Stimulated activated CD4-positive, alpha-beta T cell treated with anti-CD3 and anti-CD28 coated beads, Interleukin-4, amount 100 ng/mL, for 48 hours (primary cell): ENCODE data around the gene ADAM10.

ENCODE experiments used
- DNase-seq, 2 donors: peaks; one replicate each; pipeline ENCODE4 v3.0.0-alpha.2; 2020; ENCODE audit warnings: low read depth in 2 of 2

The ADAM10 gene

DNA sequence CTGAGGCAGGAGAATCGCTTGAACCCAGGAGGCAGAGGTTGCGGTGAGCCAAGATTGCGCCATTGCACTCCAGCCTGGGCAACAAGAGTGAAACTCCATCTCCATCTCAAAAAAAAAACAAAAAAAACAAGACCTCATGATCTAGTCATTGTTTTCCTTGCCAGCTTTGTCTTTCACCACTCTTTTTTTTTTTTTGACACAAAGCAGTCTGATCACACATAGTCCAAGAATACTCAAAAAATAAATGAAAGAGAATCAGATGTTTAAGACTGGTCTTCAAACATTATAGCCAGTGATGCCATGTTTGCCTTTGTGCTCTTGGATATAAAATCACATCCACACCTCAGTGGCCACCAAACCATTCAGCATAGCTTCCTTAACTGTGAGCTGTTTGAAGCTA lies 5.8 kb upstream of the ADAM10 start:
- no peak for DNase-seq

DNA sequence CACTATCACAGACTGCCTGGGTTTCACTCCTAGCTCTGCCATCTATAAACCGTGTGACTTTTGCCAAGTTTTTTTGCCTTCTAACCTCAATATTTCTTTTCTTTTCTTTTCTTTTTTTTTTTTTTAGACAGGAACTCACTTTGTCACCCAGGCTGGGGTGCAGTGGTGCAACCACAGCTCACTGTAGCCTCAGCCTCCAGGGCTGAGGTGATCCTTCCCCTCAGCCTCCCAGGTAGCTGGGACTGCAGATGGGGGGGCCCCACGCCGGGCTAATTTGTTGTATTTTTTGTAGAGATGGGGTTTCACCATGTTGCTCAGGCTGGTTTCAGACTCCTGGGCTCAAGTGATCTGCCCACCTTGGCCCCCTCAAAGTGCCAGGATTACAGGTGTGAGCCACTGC lies 3.2 kb upstream of the ADAM10 start:
- no peak for DNase-seq

DNA sequence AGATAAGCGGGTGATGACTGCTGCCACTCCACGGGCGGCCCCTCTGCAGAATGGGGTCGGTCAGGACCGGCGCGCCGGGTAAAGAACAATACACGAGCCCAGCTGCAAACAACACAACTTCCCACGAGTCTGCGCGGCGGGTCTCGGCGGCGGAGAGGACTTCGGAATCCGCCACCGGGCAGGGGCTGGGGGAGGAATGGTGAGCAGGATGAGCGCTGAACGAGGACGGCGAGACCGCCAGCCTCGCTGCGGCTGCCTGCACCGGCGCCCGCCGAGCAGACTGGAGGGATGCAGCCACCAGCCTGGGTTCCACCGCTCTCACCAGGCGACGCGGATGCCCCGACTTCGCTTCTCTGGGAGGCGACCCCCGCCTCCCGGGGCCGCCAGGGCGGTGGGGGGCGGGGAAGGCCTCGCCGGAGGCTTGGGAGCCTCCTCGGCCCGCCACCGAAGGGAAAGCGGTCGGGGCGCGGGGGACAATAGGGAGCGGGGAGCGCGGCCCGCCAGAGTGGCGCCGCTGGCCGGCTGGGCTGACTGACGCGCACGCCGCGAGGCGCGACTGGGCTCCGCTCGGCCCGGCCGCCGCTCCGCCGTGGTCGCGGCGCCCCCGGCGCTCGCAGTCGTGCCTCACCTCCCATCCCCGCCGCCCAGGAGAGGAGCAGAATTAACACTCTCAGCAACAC lies 515 bp downstream of the ADAM10 start:
- DNase-seq: peak; percentile 16 to 33

DNA sequence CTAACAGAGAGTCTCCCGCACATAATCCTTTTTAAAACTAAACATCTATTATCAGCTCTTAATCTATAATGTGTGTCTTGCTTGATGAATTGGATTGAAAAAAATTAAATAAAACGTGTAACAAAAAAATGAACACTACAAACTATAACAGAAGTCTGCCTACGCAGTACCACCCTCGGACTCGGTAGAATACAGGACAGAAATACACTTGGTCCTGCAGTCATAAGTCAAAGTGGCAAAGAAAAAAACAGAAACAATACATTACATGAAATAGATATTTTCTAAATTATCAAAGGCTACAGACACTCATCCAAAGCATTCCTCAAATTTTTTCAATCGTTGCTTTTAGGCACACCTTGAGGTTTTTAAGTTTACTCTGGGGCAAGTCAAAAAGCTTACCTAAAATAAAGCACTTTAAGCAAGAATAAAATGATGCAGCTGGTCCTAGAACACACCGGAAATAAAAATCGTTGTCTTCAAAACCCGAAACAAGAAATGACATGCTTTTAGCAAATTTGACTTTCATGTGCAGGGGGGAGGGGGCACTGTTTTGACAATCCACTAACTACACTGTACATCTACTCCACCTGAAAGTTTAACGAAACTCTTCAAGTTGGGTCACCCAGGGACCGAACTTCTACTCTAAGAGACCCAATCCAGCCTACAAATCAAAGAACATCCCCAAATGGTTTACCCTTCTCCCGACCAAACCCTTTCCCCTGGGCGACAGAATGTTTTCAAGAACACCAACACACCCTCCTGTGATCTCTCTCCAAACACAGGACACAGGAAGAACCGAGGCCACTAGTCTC lies 1.3 kb downstream of the ADAM10 start:
- DNase-seq: peak in 1 of 2 donors; percentile 23

DNA sequence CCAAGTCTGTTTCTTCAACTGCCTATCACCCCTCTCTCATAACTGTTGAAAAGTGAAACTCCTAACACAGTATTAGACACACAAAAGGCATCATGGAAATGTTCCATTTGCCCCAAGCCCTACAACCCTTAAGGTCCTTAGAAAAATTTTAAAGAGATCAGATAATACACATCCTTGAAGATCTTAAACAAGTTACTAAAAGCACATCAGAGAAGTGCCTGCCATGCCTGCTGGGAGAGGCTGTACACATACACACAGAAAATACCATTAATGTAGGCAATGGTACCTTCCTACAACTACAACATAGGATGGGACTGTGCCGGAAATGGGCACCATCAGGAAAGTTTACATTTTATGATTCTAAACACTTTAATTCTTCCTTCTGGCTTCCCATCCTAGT lies 3.3 kb downstream of the ADAM10 start:
- DNase-seq: no peak

DNA sequence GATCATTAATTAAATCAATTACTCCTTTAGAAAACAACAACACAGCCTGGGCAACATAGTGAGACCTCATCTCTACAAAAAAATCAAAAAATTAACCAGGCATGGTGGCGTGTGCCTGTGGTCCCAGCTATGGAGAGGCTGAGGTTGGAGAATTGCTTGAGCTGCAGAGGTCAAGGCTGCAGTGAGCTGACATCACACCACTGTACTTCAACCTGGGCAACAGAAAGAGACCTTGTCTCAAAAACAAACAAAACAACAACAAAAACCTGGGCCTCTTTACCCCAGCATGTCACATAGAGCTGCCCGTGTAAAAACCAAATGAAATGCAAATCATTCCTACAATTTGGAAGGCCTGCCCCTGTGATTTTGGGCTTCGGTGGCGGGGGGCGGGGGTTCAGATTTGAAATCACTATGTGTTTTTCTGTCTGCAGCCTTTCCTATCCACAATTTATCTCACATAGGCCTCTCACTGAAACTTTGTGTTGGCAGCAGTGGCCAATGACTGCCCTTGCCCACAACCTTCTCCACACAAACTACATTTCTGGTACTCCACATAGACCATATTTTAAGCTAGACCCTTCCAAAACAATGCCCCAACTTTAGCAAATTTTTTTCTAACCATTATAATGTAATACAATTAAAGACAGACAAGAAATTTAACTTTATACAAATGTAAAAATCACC lies 6.5 kb downstream of the ADAM10 start:
- no peak for DNase-seq

DNA sequence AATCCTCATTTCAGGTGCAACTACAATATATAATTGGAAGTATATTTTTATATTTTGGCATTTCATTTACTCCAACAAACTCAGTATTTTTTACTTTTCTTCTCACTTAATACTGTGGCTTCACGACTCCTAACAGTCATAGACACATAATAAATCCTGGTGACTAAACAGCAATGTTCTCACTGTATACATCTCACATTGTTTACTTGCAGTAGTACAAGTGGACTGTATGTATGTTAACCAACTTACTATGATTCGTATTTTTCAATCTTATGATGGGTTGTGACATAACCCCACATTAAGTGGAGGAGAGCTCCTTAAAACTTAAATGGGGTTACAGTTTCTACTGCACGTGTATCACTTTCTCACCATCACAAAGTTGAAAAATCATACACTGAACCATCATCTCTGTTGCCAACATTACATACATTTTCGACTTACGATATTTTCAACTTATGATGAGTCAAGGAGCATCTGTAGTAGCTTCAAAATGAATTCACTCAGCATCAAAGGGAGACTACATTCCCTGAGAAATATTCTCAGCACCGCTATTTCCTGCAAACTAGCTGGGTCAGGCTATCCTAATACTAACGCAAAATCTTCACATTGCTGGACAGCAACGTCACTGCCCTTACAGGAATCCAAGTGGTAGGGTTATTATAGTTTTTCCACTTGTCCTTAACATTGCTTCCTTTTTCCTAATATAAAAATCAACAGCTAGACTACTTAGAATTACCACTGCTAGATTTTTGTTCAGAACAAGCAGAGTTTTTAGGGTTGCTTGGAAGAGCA lies 7.3 kb downstream of the ADAM10 start:
- no peak for DNase-seq

DNA sequence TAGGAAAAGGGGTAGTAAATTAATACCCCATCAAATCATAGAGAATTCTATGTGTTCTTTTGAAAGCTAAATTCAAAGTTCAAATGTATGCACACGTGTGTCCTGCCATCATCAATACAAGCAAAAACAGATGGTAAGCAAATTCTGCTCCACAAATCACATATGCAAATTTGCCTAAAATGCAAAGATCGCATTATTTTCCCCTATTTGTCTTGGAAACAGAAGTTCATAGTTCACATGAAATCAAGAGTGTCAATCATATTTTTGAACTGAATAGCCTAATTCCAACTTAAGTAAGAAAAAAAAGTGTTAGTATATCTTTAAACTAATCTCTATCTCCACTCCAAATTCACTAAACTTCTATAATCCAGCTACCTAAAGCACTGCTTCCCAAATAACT lies 8.5 kb downstream of the ADAM10 start:
- DNase-seq: no peak

DNA sequence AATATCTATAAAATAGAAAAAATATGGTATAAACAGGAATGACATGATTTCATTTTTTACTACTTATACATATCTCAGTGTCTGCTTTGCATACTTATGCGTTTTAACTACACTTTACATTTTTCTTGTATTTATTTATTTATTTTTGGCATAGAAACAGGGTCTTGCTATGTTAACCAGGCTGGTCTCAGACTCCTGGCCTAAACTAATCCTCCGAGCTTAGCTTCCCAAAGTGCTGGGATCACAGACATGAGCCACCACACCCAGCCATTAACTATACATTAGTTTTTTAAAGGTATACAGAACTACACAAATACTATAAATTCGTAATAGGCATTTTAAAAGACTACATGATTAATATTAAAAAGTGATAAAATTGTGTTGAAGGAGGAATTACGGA lies 9.1 kb downstream of the ADAM10 start:
- no peak for DNase-seq

DNA sequence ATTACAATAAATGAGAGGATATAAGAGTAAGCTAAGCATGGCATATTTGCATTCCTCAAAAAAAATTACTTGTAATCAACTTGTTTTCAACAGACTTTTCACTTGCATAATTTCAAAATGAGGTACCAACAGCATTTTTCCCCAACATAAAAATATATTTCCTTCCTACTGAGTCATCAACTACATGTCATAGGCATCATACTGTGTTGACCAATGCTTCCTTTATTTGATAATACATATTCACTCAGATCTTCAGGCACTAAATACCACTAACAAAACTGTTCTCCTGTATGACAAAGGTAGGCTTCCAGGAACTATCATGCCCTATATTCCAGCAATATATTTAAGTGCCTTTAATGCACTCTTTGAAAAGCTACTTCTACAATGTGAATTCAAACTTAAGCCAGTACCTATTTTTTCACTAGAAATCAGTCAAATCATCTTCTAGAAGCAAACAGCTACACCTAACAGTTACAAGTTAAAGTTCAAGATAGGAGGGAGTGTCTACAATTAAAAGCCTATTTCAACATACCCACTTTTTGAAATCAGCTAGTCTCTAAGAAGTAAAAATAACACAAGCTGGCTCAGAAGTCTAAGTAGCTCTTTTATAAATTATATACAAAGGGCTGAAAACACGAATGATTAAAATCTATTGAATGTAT lies 11.3 kb downstream of the ADAM10 start:
- no peak for DNase-seq

DNA sequence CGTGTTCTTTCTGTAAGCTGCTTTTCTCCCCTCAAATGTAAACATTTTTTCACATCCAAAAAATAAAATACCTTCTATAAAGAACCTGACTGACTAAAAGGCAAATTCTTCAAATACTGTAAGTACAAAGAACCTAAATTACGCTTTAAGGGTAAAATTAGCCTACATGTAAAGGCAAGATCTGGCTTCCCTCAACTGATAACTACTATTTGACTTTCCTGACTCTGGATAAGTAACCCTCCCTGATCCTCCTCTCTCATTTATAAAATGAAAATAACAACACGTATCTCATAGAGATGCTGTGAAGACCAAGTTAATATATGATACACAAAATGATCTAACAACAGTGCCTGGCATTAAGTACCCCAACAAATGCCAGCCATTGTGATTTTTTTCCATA lies 12.2 kb downstream of the ADAM10 start:
- DNase-seq: no peak

DNA sequence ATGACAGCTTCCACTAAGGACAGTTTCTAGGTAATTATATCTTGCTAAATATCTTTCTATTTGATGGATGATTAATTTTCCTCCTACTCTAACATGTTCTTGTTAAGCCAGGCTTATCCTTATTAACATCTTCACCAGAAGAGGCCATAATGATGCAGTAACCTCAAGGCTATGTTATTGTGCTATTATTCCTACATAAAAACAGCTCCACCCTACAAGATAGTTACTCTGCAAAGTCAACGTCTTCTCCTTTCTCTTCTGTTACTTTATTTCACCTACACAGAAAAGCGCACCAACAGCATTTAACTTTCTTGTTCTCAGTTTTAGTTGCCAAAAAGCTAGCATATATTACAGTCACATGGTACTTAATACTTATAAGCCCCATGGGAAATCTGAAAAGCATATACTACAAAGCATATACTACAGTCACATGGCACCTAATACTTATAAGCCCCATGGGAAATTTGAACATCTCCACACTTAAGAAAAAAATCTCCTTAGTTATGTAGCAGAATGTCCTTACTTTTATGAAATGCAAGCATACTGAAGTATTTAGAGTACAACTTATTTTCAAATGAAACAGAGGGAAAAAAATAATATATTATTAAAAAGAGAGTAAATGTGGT lies 13.4 kb downstream of the ADAM10 start:
- no peak for DNase-seq

DNA sequence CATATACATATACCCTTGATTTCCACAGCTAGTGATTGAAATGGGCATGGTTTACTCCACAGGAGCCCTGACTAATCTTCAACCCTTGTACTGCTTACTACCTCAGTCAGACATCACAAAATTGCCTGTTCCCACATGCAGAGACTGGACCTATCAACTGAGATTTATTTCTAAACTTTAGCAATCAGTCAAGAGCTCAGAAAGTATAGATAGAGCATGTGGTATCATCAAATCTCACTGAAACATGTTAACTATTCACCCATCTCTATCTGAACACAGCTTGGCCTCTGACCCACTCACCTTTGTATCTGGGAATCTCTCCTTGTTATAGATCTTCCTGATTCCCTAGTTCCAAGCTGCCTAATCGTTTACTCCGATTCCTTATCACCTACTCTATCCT lies 14.6 kb downstream of the ADAM10 start:
- no peak for DNase-seq

DNA sequence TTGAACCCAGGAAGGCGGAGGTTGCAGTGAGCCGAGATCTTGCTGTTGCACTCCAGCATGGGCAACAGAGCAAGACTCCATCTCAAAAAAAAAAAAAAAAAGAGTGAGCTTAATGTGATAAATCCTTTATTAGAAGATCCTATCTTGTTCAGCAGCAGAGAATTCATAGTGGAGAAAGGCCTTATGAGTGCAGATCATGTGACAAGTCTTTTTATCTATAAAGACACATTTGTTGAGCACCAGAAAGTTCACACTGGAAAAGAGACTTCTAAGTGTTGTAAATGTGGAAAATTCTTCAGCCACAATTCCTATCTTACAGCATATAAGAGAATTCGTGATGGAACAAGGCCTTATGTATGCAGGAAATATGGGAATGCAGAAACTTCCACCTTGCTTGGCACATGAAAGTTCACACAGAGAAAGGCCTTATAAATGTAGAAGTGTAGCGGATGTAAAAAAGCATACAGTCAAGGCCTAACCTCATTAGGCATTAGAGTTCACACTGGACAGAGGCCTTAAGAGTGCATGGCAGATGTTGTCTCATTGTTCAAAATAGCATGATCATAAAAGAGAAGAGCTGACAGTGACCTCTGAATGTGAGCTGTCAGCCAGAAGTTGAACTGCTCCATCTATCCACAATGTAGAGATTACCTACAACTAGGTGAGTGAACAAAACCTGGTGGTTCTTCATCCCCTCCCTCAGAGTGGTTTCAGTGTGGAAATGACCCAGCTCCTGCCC lies 16.7 kb downstream of the ADAM10 start:
- DNase-seq: no peak

DNA sequence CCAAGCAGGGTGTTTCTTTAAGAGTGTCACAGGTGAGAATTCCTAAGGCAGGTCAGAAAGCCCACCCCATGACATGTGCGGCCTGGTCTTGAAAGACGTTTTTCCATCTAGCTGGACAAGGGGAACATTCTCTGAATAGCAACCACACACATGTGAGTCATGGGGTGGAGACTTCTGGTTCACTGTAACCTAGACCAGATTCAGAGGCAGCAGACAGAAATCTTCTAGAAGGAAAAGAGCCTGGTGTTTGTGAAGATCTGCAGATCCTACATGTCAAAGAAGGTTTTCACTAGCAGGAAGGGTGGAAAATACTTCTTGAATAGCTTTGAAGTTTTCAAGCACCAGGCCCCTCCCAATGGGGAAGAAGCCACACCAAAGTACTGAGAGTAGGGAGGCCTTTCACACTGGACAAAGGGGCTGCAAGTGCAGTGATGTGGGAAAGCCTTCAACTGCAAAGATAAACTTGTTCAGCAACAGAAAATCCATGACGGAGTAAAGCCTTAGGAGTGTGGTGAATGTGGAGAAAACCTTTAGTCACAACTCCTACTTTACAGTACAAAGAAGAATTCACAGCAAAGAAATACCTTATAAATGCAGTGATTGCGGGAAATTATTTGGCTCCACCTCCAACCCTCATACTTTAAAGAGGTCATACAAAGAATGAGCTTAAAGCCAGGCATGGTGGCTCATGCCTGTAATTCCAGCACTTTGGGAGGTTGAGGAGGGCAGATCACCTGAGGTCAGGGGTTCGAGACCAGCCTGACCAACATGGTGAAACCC lies 17.6 kb downstream of the ADAM10 start:
- no peak for DNase-seq

DNA sequence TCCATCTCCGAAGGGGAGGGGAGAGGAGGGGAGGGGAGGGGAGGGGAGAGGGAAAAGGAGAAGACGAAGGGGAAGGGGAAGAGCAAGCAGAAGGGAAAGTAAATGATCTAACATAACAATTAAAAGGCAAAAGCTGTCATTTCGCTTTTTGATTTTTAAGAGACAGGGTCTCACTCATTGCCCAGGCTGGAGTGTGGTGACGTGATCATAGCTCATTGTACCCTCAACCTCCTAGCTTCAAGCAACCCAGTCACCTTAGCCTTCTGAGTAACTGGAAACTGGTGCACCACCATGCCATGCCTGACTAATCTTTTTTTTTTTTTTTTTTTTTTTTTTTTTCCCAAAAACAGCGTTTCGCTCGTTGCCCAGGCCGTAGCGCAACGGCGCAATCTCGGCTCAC lies 22.6 kb downstream of the ADAM10 start:
- DNase-seq: no peak

DNA sequence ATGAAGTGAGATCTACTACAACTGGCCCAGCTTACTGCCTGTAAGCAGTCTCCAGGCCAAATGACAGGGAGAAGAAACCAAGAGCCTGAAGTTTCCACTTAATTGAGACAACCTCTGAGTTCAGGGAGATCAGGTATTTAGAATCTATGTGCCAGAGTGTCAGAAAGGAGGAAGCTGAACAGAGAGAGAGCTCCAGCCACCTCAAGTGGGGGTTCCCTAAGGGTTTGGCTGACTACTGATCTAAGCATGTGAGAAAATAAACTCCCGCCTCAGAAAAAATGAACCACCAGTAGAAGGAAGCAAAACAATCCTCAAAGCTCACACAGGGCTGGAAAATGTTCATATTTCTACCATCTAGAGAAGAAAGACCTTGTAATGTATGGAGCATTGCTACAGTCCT lies 25.0 kb downstream of the ADAM10 start:
- DNase-seq: no peak

DNA sequence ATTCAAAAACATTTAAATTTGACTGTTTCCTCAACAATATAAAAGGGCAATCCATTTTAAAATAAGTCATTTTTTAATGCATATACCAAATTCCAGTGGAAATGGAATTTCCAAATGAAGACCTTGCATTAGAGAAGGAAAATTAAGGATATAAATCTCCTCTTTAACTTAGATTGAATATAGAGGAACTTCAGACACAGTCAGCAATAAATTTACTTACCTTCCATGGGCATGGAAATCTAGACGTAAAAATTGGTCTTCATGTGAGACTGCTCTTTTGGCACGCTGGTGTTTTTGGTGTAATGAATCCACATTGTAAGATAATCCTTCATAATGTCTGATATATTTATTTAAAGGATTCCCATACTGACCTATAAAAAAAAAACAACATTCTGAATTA lies 32.1 kb downstream of the ADAM10 start:
- DNase-seq: no peak

DNA sequence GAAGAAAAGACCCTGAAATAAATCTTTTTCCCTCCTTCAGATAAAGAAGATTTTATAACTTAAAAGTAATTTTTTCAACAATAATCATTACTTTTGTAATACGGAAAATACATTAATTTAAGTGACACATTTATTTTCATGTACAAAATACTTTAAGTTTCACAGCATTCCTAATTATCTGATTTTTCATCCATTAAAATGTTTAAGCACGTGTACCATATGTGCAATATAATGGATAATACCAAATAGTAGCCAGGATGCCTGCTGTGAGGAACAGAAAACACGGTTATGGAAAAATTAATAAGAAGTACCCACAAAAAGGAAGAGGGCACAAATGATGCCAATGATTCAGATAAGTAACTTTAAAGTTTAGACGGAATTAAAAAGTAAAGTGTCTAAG lies 33.5 kb downstream of the ADAM10 start:
- DNase-seq: no peak
